Osteoblast (primary cell): ENCODE measurements around the gene EIF1. TPM values are rescaled to one million over a fixed set of nuclear protein-coding genes. Genes with fewer than 3 reads are reported as not detected.

Experiments used
- DNase-seq: peaks from one replicate; pipeline ENCODE4 v3.0.0; 2011; ENCODE audit warnings: low spot score, mixed read lengths; ENCODE audit not compliant: insufficient read length; ENCODE audit errors: missing footprints
- H2AFZ ChIP-seq: 2 replicates; pipeline ENCODE4 v1.6.0; 2011; ENCODE audit warnings: mild to moderate bottlenecking, low read length
- H3K27ac ChIP-seq: 2 replicates; pipeline ENCODE4 v1.5.1; 2011; ENCODE audit warnings: mild to moderate bottlenecking, low read depth, low read length, moderate library complexity
- H3K27me3 ChIP-seq: 2 replicates; pipeline ENCODE4 v1.6.0; 2012; ENCODE audit warnings: mild to moderate bottlenecking, control low read depth, inconsistent platforms, low read length, moderate library complexity; ENCODE audit not compliant: insufficient read depth
- H3K36me3 ChIP-seq: 2 replicates; pipeline ENCODE4 v1.5.1; 2011; ENCODE audit warnings: mild to moderate bottlenecking, low read length, control low read depth, moderate library complexity; ENCODE audit not compliant: insufficient read depth
- H3K4me1 ChIP-seq: 2 replicates; pipeline ENCODE4 v1.5.1; 2011; ENCODE audit warnings: mild to moderate bottlenecking, low read length, control low read depth, moderate library complexity; ENCODE audit not compliant: insufficient read depth
- H3K4me2 ChIP-seq: 2 replicates; pipeline ENCODE4 v1.6.0; 2011; ENCODE audit warnings: mild to moderate bottlenecking, low read length; ENCODE audit not compliant: insufficient read depth
- H3K4me3 ChIP-seq: fragments of 200-600 bp; sonication (generic); 3 replicates; pipeline ENCODE4 v1.5.1; 2012; ENCODE audit warnings: mild to moderate bottlenecking, low read length, inconsistent platforms; ENCODE audit not compliant: insufficient read depth
- H3K79me2 ChIP-seq: 2 replicates; pipeline ENCODE4 v1.6.0; 2012; ENCODE audit warnings: mild to moderate bottlenecking, low read length, control low read depth, inconsistent platforms; ENCODE audit not compliant: insufficient read depth
- H3K9me3 ChIP-seq: 2 replicates; pipeline ENCODE4 v1.5.1; 2011; ENCODE audit warnings: low read depth, low read length, control low read depth
- H4K20me1 ChIP-seq: 2 replicates; pipeline ENCODE4 v1.6.0; 2012; ENCODE audit warnings: mild to moderate bottlenecking, low read length, control low read depth; ENCODE audit not compliant: insufficient read depth
- CTCF ChIP-seq: IDR thresholded peaks from 2 replicates; pipeline ENCODE4 v1.5.1; 2011; ENCODE audit warnings: mild to moderate bottlenecking, low read depth, low read length, moderate library complexity; ENCODE audit errors: extremely low read depth
- small RNA-seq: library from RNA; depleted of rRNA; stranded (forward); fragments of <200 nt; gene quantifications from one replicate; pipeline ENCODE3, GENCODE V24; 2012
- total RNA-seq: library from RNA; depleted of rRNA; stranded (reverse); fragments of >200 nt; gene quantifications from 2 replicates; pipeline ENCODE4 v1.2.3, GENCODE V29; 2012

Gene EIF1
- total RNA-seq, 1 donor = 94.5 TPM

- no peaks in the 10 kb centered on the region for H3K79me2 ChIP-seq
- H3K4me3 ChIP-seq = no peak overlapping the region
- H3K4me2 ChIP-seq = no peak overlapping the region
- peaks cover 42% of the 10 kb centered on the region for H3K27me3 ChIP-seq
- peak; percentile 57 for DNase-seq
- no peaks in the 10 kb centered on the region for H3K36me3 ChIP-seq
- no peak overlapping the region for H2AFZ ChIP-seq
- H3K4me1 ChIP-seq = peaks cover 10% of the 10 kb centered on the region
- H3K9me3 ChIP-seq = no peaks in the 10 kb centered on the region
- TF ChIP-seq CTCF = no peak
- H4K20me1 ChIP-seq = no peaks in the 10 kb centered on the region
- H3K27ac ChIP-seq = no peak overlapping the region
Observed at GRCh38 chr17:41738801-41739112, 50.1 kb downstream of the EIF1 start.

GRCh38 chr17:41739661-41740352 is 51.1 kb downstream of the EIF1 start:
- no peak for TF ChIP-seq CTCF
- no peak overlapping the region for H3K27ac ChIP-seq
- H3K36me3 ChIP-seq = no peaks in the 10 kb centered on the region
- no peaks in the 10 kb centered on the region for H3K9me3 ChIP-seq
- peaks cover 6% of the 10 kb centered on the region for H3K4me1 ChIP-seq
- H3K4me3 ChIP-seq = no peak overlapping the region
- H3K27me3 ChIP-seq = peaks cover 34% of the 10 kb centered on the region
- H3K79me2 ChIP-seq = no peaks in the 10 kb centered on the region
- H2AFZ ChIP-seq = no peak overlapping the region
- DNase-seq = peak; percentile 84
- no peak overlapping the region for H3K4me2 ChIP-seq
- H4K20me1 ChIP-seq = no peaks in the 10 kb centered on the region

GRCh38 chr17:41740506-41740905 is 51.8 kb downstream of the EIF1 start:
- Histone ChIP-seq H3K36me3 (no peaks in the 10 kb centered on the region), H3K4me1 (peaks cover 6% of the 10 kb centered on the region), H3K4me3 (no peak overlapping the region), H3K27me3 (peaks cover 27% of the 10 kb centered on the region), H3K79me2 (no peaks in the 10 kb centered on the region), H3K27ac (no peak overlapping the region), H3K4me2 (no peak overlapping the region), H4K20me1 (no peaks in the 10 kb centered on the region), H3K9me3 (no peaks in the 10 kb centered on the region), H2AFZ (no peak overlapping the region)
- no peak for TF ChIP-seq CTCF
- DNase-seq = no peak

- DNase-seq = peak; percentile 10
- peaks cover 6% of the 10 kb centered on the region for H3K4me1 ChIP-seq
- no peak overlapping the region for H3K4me3 ChIP-seq
- H3K79me2 ChIP-seq = no peaks in the 10 kb centered on the region
- H3K36me3 ChIP-seq = no peaks in the 10 kb centered on the region
- H3K27me3 ChIP-seq = peaks cover 22% of the 10 kb centered on the region
- H4K20me1 ChIP-seq = no peaks in the 10 kb centered on the region
- H3K9me3 ChIP-seq = no peaks in the 10 kb centered on the region
- no peak for TF ChIP-seq CTCF
- H3K4me2 ChIP-seq = no peak overlapping the region
- H3K27ac ChIP-seq = no peak overlapping the region
- no peak overlapping the region for H2AFZ ChIP-seq
Observed at GRCh38 chr17:41741709-41742108, 53.0 kb downstream of the EIF1 start.

Small RNA genes within 50 kb of the gene (small RNA-seq; reads per million reads assigned to genes)
- gene RN7SL399P (not detected), gene RNA5SP442 (not detected)

Other genes with a start within 250 kb of the EIF1 start
- gene KRT38, start 247.9 kb upstream of the EIF1 start, total RNA-seq = under 0.01 TPM in 2 replicates
- gene KRT32, start 221.5 kb upstream of the EIF1 start, total RNA-seq = not detected in 2 replicates
- gene KRT35, start 207.7 kb upstream of the EIF1 start, total RNA-seq = not detected in 2 replicates
- gene KRT36, start 199.0 kb upstream of the EIF1 start, total RNA-seq = 0.36 TPM in 1 of 2 replicates, not detected in the other
- not detected in 2 replicates for gene KRT13, start 183.3 kb upstream of the EIF1 start, total RNA-seq
- 0.59 and 0.72 TPM in 2 replicates for gene KRT15, start 170.0 kb upstream of the EIF1 start, total RNA-seq
- 68.8 and 69.0 TPM in 2 replicates for gene KRT19, start 160.6 kb upstream of the EIF1 start, total RNA-seq
- not detected in 2 replicates for gene KRT9, start 116.8 kb upstream of the EIF1 start, total RNA-seq
- gene KRT14, start 102.0 kb upstream of the EIF1 start, total RNA-seq = 12.3 and 23.0 TPM in 2 replicates
- 4.3 and 5.6 TPM in 2 replicates for gene KRT16, start 76.1 kb upstream of the EIF1 start, total RNA-seq
- 4.3 and 4.7 TPM in 2 replicates for gene KRT17, start 64.3 kb upstream of the EIF1 start, total RNA-seq
- not detected in 2 replicates for gene GAST, start 23.4 kb downstream of the EIF1 start, total RNA-seq
- gene HAP1, start 45.8 kb downstream of the EIF1 start, total RNA-seq = under 0.01 TPM in 1 of 2 replicates, not detected in the other
- gene JUP, start 97.8 kb downstream of the EIF1 start, total RNA-seq = 18.0 and 24.2 TPM in 2 replicates
- 59.7 and 66.6 TPM in 2 replicates for gene P3H4, start 123.1 kb downstream of the EIF1 start, total RNA-seq
- gene FKBP10, start 124.1 kb downstream of the EIF1 start, total RNA-seq = 387 and 396 TPM in 2 replicates
- gene NT5C3B, start 147.3 kb downstream of the EIF1 start, total RNA-seq = 69.8 and 70.4 TPM in 2 replicates
- 0.36 and 0.59 TPM in 2 replicates for gene KLHL10, start 148.9 kb downstream of the EIF1 start, total RNA-seq
- 28.6 and 34.7 TPM in 2 replicates for gene KLHL11, start 176.5 kb downstream of the EIF1 start, total RNA-seq
- 271 and 273 TPM in 2 replicates for gene ACLY, start 230.1 kb downstream of the EIF1 start, total RNA-seq
- gene ODAD4, start 241.7 kb downstream of the EIF1 start, total RNA-seq = 1.1 and 1.5 TPM in 2 replicates